GM18868 (cell line): ENCODE measurements around the gene CASP10.
"Not testable (repeated sequence)": the region's sequence is repeated elsewhere in the genome, so short reads cannot be mapped to it uniquely, and the experiment has no call there.

Experiments
- ATAC-seq: cut with Tn5 transposase; IDR thresholded peaks from one replicate; pipeline ENCODE4 v1.9.1; 2021; ENCODE audit warnings: mild to moderate bottlenecking, moderate library complexity; ENCODE audit not compliant: unreplicated experiment

Gene CASP10

GRCh38 chr2:201154615-201155399, 28.1 kb upstream of the CASP10 start:
- ATAC-seq, result no peak

- ATAC-seq, result no peak
Measured at GRCh38 chr2:201156036-201156435, 26.9 kb upstream of the CASP10 start.

GRCh38 chr2:201156640-201157039, 26.3 kb upstream of the CASP10 start:
- ATAC-seq, result no peak

DNA sequence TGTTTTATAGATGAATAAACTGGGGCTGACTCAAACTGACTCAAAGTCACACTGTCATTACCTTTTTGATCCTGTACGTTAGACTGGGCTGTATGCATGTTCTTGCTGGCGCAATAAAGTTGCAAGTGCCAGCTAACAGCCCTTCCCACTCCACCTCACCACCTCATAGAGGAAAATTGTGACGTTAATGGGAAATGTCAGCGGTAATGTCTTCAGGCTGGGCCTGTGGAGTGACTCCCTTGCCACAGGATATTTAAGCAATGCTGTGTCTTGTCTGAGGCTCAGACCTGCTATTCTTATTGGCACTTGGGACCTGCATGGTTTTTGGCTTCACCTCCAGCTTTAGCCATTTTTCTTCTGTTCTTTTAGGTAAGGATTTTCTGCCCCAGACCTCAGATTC, 25.2 kb upstream of the CASP10 start:
- peak; percentile 16 for ATAC-seq

- ATAC-seq, result peak; percentile 93
Measured at GRCh38 chr2:201158111-201158929, 24.6 kb upstream of the CASP10 start.

DNA sequence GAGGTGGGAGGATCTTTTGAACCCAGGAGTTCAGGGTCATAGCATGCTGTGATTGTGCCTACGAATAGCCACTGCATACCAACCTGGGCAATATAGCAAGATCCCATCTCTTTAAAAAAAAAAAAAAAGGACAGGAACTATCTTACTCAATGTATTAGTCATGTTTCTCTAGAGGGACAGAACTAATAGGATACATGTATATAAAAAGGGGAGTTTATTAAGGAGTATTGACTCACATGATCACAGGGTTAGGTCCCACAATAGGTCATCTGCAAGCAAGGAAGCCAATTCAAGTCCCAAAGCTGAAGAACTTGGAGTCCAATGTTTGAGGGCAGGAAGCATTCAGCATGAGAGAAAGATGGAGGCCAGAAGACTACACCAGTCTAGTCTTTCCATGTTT, 18.8 kb upstream of the CASP10 start:
- no peak for ATAC-seq

- no peak for ATAC-seq
Measured at GRCh38 chr2:201167546-201167945, 15.4 kb upstream of the CASP10 start.

GRCh38 chr2:201168496-201168895, 14.4 kb upstream of the CASP10 start:
- ATAC-seq, result not testable (repeated sequence)

GRCh38 chr2:201171259-201171814, 11.6 kb upstream of the CASP10 start:
- ATAC-seq, result no peak

- no peak for ATAC-seq
Measured at GRCh38 chr2:201172279-201172678, 10.7 kb upstream of the CASP10 start.

DNA sequence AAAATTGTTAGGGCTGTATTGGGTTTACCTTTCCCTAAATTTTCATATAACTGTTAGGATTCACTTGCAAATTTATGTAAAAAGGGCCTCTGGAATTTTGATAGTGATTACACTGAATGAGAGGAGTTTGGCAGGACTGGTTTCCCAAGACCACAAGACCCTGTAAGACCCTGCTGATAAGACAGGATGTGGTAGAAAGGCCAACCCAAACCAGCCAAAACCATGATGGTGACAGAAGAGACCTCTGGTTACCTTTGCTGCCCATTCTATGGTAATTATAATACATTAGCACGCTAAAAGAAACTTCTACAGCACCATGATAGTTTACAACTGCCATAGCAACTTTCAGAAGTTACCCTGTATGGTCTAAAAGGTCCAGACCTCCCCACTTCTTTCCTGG, 8.3 kb upstream of the CASP10 start:
- no peak for ATAC-seq

DNA sequence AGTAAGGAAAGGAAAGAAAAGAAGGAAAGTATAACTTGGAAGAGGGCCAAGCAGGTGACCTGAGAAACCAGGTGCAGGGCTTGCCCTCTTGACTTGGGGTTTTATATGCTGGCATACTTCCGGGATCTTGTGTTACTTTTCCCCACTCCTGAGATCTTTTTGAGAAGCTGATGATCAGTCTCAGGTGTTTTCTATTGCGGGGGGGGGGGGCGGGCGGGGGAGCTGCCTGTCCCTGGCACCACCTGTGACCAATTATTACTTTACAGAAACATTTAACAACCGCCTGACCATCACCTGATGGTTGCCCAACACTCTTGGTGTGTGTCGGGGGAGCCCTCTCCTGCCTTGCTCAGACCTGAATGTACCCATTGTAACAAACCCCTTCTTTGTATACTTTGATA, 6.9 kb upstream of the CASP10 start:
- no peak for ATAC-seq

DNA sequence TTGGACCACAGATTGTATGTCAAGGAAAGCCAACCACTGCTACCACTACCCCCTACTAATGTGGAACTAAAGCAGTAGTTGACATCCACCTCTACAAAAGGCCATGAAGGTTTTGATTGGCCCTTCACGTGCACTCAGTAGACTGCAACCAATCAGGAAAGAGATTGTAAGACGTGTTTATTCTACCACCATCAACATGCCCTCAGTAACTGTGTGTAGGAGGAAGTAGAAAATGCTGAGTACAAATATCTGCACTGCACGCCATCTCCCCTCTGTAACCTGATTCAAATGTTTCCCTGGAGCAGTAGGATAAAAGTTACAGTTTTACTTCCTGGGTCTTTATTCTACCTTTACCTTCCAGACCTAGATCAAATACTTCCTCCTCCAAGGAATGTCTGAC, 2.9 kb upstream of the CASP10 start:
- ATAC-seq, result no peak

- ATAC-seq, result no peak
Measured at GRCh38 chr2:201183365-201183727, 405 bp downstream of the CASP10 start.

- not testable (repeated sequence) for ATAC-seq
Measured at GRCh38 chr2:201183835-201184234, 894 bp downstream of the CASP10 start.

GRCh38 chr2:201184248-201184647, 1.3 kb downstream of the CASP10 start:
- ATAC-seq, result not testable (repeated sequence)

- no peak for ATAC-seq
Measured at GRCh38 chr2:201185863-201186262, 2.9 kb downstream of the CASP10 start.

DNA sequence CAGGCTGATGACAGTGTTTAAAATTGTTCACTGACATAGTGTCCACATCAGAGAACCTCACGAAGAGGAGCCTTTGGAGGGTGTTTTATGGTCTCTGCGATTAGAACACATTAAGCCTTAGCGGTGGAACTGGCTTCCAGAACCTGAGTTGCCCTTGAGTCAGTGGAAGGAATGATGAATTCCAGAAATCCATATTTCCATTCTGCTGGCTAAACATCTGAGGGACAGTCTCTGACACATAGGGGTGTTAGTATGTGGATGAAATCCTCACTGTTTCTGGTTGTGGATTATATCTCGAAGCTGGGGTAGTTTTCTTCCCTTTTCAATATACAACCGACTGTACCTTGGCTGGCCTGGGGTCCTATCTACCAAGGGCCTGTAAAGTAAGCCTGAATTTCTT, 4.0 kb downstream of the CASP10 start:
- no peak for ATAC-seq

DNA sequence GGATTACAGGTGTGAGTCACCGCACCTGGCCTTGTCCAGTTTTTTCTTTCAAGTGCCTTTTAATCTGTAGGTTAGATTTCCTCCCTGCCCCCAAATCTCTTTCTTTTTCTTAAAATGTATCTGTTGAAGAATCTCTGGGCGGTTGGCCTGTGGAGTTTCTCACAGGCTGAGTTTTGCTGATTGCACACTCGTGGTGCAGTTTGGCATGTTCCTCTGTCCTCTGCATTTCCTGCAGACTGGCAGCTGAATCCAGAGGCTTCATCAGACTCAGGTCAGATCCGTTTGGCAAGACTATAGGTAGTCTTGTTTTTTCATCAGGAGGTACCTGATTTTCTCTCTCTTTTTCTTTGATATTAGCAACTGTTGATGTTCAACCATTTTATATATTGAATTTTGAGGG, 5.5 kb downstream of the CASP10 start:
- no peak for ATAC-seq

DNA sequence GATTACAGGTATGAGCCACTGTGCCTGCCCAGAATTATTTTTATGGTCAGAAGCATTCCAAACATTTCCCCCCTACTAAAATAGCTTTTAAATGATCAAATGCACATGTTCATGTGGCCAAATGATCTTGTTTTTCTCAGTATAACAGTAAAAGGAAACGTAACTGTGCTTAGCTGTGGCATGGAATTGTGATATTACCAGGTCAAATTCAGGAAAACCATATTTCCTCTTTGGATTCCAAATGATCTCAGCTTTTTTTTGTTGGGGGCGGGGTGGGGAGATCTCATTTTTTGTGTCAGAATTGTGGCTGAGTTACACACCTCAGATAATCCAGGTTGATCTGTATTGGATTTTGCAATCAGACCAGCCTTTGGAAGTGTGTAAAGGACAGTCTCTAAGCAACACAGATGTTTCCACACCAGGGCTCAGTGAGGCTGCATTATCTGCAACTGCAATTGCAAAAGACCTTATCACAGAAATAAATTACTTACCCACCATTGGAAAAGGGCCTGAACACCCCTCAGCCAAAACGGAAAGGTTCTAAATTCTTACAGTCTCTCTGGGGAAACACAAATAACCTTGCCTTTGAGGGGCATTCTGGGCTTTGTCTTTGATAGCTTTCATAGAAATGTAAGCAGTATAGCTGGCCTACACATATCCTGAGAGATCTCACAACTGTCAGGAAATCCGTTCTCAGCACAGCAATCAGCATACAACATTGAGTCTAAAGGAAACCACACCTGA, 8.4 kb downstream of the CASP10 start:
- peak; percentile 39 for ATAC-seq

GRCh38 chr2:201194097-201194496, 11.2 kb downstream of the CASP10 start:
- ATAC-seq, result peak; percentile 95
